GM23248 (cell line): ENCODE measurements around the gene AQP12A. TPM values are rescaled to one million over a fixed set of nuclear protein-coding genes. Genes with fewer than 3 reads are reported as not detected.

Source experiments
- DNase-seq: peaks from one replicate; pipeline ENCODE4 v3.0.0-alpha.2; 2015
- H2AFZ ChIP-seq: fragments of 200-600 bp; sonication (generic); 2 replicates; pipeline ENCODE4 v1.6.1; 2016; ENCODE audit warnings: antibody characterized with exemption
- H3F3A ChIP-seq: fragments of 200-600 bp; sonication (generic); 2 replicates; pipeline ENCODE4 v1.6.1; 2016; ENCODE audit warnings: mild to moderate bottlenecking, antibody characterized with exemption, mixed run types; ENCODE audit not compliant: insufficient read depth
- H3K27ac ChIP-seq: fragments of 200-600 bp; sonication (generic); 2 replicates; pipeline ENCODE4 v1.5.1; 2016; ENCODE audit warnings: mild to moderate bottlenecking
- H3K27me3 ChIP-seq: fragments of 200-600 bp; sonication (generic); replicated peaks from 2 replicates; pipeline ENCODE4 v1.6.1; 2016; ENCODE audit warnings: mild to moderate bottlenecking; ENCODE audit not compliant: insufficient read depth
- H3K36me3 ChIP-seq: fragments of 200-600 bp; sonication (generic); 2 replicates; pipeline ENCODE4 v1.6.1; 2016; ENCODE audit warnings: low read depth, mild to moderate bottlenecking
- H3K4me1 ChIP-seq: fragments of 200-600 bp; sonication (generic); 2 replicates; pipeline ENCODE4 v1.6.1; 2016; ENCODE audit warnings: mild to moderate bottlenecking; ENCODE audit not compliant: insufficient read depth
- H3K4me2 ChIP-seq: fragments of 200-600 bp; sonication (generic); one replicate; pipeline ENCODE4 v1.6.1; 2016; ENCODE audit warnings: mild to moderate bottlenecking; ENCODE audit not compliant: unreplicated experiment
- H3K4me3 ChIP-seq: fragments of 200-600 bp; sonication (generic); 2 replicates; pipeline ENCODE4 v1.5.1; 2016; ENCODE audit warnings: mild to moderate bottlenecking
- H3K79me2 ChIP-seq: fragments of 200-600 bp; sonication (generic); 2 replicates; pipeline ENCODE4 v1.6.1; 2016; ENCODE audit warnings: mild to moderate bottlenecking; ENCODE audit not compliant: insufficient read depth
- H3K9ac ChIP-seq: fragments of 200-600 bp; sonication (generic); 2 replicates; pipeline ENCODE4 v1.6.1; 2016; ENCODE audit warnings: mild to moderate bottlenecking
- H3K9me2 ChIP-seq: fragments of 200-600 bp; sonication (generic); 2 replicates; pipeline ENCODE4 v1.6.1; 2016; ENCODE audit warnings: mixed run types, mild to moderate bottlenecking, moderate library complexity; ENCODE audit not compliant: insufficient read depth
- H3K9me3 ChIP-seq: fragments of 200-600 bp; sonication (generic); one replicate; pipeline ENCODE4 v1.6.1; 2017; ENCODE audit warnings: low read depth
- H4K20me1 ChIP-seq: fragments of 200-600 bp; sonication (generic); 2 replicates; pipeline ENCODE4 v1.6.0; 2016; ENCODE audit not compliant: insufficient read depth
- EZH2 ChIP-seq: fragments of 200-600 bp; sonication (generic); IDR thresholded peaks from 2 replicates; pipeline ENCODE4 v1.6.1; 2018; ENCODE audit warnings: antibody characterized with exemption, mild to moderate bottlenecking; ENCODE audit not compliant: insufficient read depth, poor library complexity, severe bottlenecking
- EZH2phosphoT487 ChIP-seq: fragments of 200-600 bp; sonication (generic); IDR thresholded peaks from 2 replicates; pipeline ENCODE4 v1.6.1; 2018; ENCODE audit warnings: antibody characterized with exemption, moderate library complexity, mild to moderate bottlenecking, low read depth; ENCODE audit not compliant: insufficient read depth
- WGBS, 2 experiments: methylation state at CpG; one replicate each; pipeline ENCODE4 v1.1.6; 2015 to 2017; ENCODE audit warnings: low lambda C conversion rate in 2 of 2, low coverage in 1 of 2; ENCODE audit errors: missing lambda C conversion rate in 2 of 2; 5-methylcytosine and 5-hydroxymethylcytosine counted together
- in situ Hi-C: fragments of 300-500 bp; cut with MboI; formaldehyde crosslinking; loops from 2 replicates; pipeline ENCODE4 v1.15.0; 2020
- polyA plus RNA-seq: library from polyadenylated mRNA; unstranded; fragments of >200 nt; fragmentation: Nextera tagmentation; extraction: Ambion mirVana; gene quantifications from 2 replicates; pipeline ENCODE4 v1.2.1, GENCODE V29; 2016
- total RNA-seq: library from RNA; depleted of rRNA; stranded (reverse); fragments of >200 nt; shearing (Covaris generic); gene quantifications from 2 replicates; pipeline ENCODE4 v1.2.3, GENCODE V29; 2014

The AQP12A gene
- total and polyA plus RNA-seq, 2 experiments from 2014 or later, result not detected

- Histone ChIP-seq H3K9ac (no peak overlapping the region), H3K27ac (no peak overlapping the region), H3K36me3 (no peaks in the 10 kb centered on the region), H3K79me2 (no peaks in the 10 kb centered on the region), H2AFZ (no peak overlapping the region), H3K4me3 (no peak overlapping the region), H3F3A (no peaks in the 10 kb centered on the region), H3K4me1 (no peaks in the 10 kb centered on the region), H3K9me3 (no peaks in the 10 kb centered on the region), H3K9me2 (no peaks in the 10 kb centered on the region), H3K4me2 (no peak overlapping the region), H4K20me1 (no peaks in the 10 kb centered on the region), H3K27me3 (peaks cover 14% of the 10 kb centered on the region)
- no peak for DNase-seq
- WGBS, 2 experiments, result 59 to 62% methylated on average over 15 of the region's 15 CpGs
- TF ChIP-seq EZH2 (no peak), EZH2phosphoT487 (no peak)
- in situ Hi-C loops, result no loop called here
Measured at GRCh38 chr2:240643811-240644150, 47.9 kb upstream of the AQP12A start.

- H3K79me2 ChIP-seq, result no peaks in the 10 kb centered on the region
- no peaks in the 10 kb centered on the region for H3K4me1 ChIP-seq
- no peak overlapping the region for H3K4me2 ChIP-seq
- in situ Hi-C loops, result no loop called here
- no peak for DNase-seq
- H3K27ac ChIP-seq, result no peak overlapping the region
- no peak overlapping the region for H3K9ac ChIP-seq
- no peaks in the 10 kb centered on the region for H3K36me3 ChIP-seq
- H4K20me1 ChIP-seq, result no peaks in the 10 kb centered on the region
- H3K27me3 ChIP-seq, result peaks cover 14% of the 10 kb centered on the region
- no peak overlapping the region for H3K4me3 ChIP-seq
- no peaks in the 10 kb centered on the region for H3F3A ChIP-seq
- H3K9me3 ChIP-seq, result no peaks in the 10 kb centered on the region
- no peaks in the 10 kb centered on the region for H3K9me2 ChIP-seq
- WGBS, 2 experiments, result 44 to 46% methylated on average over 13 to 14 of the region's 14 CpGs
- TF ChIP-seq EZH2 (no peak), EZH2phosphoT487 (no peak)
- H2AFZ ChIP-seq, result no peak overlapping the region
Measured at GRCh38 chr2:240644171-240644651, 47.5 kb upstream of the AQP12A start.

- 38 to 43% methylated on average over 8 of the region's 8 CpGs for WGBS, 2 experiments
- Histone ChIP-seq H3K4me1 (no peaks in the 10 kb centered on the region), H4K20me1 (no peaks in the 10 kb centered on the region), H3K79me2 (no peaks in the 10 kb centered on the region), H3K9me3 (no peaks in the 10 kb centered on the region), H3K9ac (no peak overlapping the region), H3K4me2 (no peak overlapping the region), H3K36me3 (no peaks in the 10 kb centered on the region), H3K27ac (no peak overlapping the region), H3K9me2 (no peaks in the 10 kb centered on the region), H3K27me3 (peaks cover 19% of the 10 kb centered on the region), H3K4me3 (no peak overlapping the region), H3F3A (no peaks in the 10 kb centered on the region), H2AFZ (no peak overlapping the region)
- in situ Hi-C loops, result no loop called here
- TF ChIP-seq EZH2 (no peak), EZH2phosphoT487 (no peak)
- no peak for DNase-seq
Measured at GRCh38 chr2:240644859-240645301, 46.8 kb upstream of the AQP12A start.

GRCh38 chr2:240645346-240645745 is 46.3 kb upstream of the AQP12A start:
- Histone ChIP-seq H2AFZ (no peak overlapping the region), H3K27me3 (peaks cover 23% of the 10 kb centered on the region), H3K9ac (no peak overlapping the region), H3K27ac (no peak overlapping the region), H3K9me2 (no peaks in the 10 kb centered on the region), H3K4me3 (no peak overlapping the region), H3K79me2 (no peaks in the 10 kb centered on the region), H3K36me3 (no peaks in the 10 kb centered on the region), H4K20me1 (no peaks in the 10 kb centered on the region), H3F3A (no peaks in the 10 kb centered on the region), H3K9me3 (no peaks in the 10 kb centered on the region), H3K4me1 (no peaks in the 10 kb centered on the region), H3K4me2 (no peak overlapping the region)
- no peak for DNase-seq
- in situ Hi-C loops, result no loop called here
- WGBS, 2 experiments, result 73 to 79% methylated on average over 3 to 9 of the region's 10 CpGs
- TF ChIP-seq EZH2 (no peak), EZH2phosphoT487 (no peak)

GRCh38 chr2:240645801-240646175 is 45.9 kb upstream of the AQP12A start:
- peaks cover 26% of the 10 kb centered on the region for H3K27me3 ChIP-seq
- H3K4me3 ChIP-seq, result no peak overlapping the region
- no peaks in the 10 kb centered on the region for H3F3A ChIP-seq
- no peak overlapping the region for H3K27ac ChIP-seq
- TF ChIP-seq EZH2 (no peak), EZH2phosphoT487 (no peak)
- in situ Hi-C loops, result no loop called here
- H4K20me1 ChIP-seq, result no peaks in the 10 kb centered on the region
- DNase-seq, result no peak
- no peaks in the 10 kb centered on the region for H3K9me2 ChIP-seq
- H3K4me1 ChIP-seq, result no peaks in the 10 kb centered on the region
- H3K79me2 ChIP-seq, result no peaks in the 10 kb centered on the region
- no peak overlapping the region for H3K9ac ChIP-seq
- no peaks in the 10 kb centered on the region for H3K36me3 ChIP-seq
- no peak overlapping the region for H2AFZ ChIP-seq
- WGBS, 2 experiments, result 71% methylated on average over 10 of the region's 10 CpGs
- no peak overlapping the region for H3K4me2 ChIP-seq
- H3K9me3 ChIP-seq, result no peaks in the 10 kb centered on the region
